SIG-M5 treated with dmso at 0.1 percent for 504 hours (cell line): ENCODE results near the gene NME7.
"Not testable (repeated sequence)": the region's sequence is repeated elsewhere in the genome, so short reads cannot be mapped to it uniquely, and the experiment has no call there.

Source experiments
- DNase-seq: peaks from one replicate; lab custom pipeline; 2025; ENCODE audit not compliant: unreplicated experiment; lab: John Stamatoyannopoulos, UW

NME7 gene, protein sequence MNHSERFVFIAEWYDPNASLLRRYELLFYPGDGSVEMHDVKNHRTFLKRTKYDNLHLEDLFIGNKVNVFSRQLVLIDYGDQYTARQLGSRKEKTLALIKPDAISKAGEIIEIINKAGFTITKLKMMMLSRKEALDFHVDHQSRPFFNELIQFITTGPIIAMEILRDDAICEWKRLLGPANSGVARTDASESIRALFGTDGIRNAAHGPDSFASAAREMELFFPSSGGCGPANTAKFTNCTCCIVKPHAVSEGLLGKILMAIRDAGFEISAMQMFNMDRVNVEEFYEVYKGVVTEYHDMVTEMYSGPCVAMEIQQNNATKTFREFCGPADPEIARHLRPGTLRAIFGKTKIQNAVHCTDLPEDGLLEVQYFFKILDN

DNA sequence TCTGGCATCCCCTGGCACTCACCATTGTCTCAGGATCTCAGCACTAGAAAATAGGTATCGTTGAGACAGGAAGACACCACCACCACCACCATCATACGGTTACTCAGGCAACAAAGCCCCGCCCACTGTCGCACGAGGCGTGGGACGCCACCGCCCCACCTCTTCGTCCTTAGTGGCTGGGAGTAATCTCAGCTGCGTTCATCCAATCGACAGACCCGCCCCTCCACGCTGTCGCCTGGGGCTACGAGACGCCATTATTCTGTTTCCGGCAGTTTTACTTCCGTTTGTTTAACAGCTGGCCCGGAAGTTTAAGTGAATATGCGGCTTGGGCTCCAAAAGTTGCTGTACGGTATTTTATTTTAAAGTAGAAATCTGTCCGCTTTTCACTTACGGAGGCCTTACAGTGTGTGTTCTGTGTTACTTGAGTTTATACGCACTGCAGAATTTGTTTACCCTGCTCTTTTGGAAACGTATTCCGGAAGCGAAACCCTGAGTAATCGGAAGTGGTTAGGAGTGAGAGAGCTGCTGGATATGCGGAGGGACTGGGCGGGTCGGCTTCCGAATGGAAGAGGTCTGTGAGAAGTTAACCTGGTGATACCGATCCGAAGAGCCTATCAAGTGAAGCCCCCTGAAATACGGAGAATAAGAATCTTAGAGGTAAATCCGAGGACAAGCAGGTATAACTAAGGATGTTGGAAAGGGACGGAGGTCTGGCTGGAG is at the start of gene NME7, which contains the start of gene BLZF1:
NME7 (minus strand) TSS at position 112 of the 720 bp plus-strand sequence; CDS start at position 25, 87 bp downstream.
BLZF1 (plus strand) TSS at position 510 of the 720 bp plus-strand sequence. CDS start 1,328 bp downstream, outside the sequence.
- peak; percentile 99 for DNase-seq

DNA sequence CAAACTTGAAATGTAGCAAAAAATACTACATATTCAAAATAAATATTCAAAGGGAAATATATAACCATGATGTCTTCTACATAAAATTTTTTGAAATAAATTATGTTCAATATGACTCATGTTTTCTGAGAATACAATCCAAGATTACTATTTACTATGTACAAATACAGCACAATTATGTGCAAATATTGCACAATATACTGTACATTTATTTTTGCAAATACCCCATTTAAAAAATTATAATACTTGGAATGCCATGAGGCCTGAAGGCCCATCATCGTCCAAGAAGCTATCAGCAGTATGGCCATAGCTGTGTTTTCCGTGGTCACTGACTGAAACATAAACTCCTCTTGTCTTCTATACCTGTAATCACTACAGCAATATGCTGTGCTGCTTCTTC is 47.4 kb upstream of the NME7 start:
- DNase-seq = no peak

DNA sequence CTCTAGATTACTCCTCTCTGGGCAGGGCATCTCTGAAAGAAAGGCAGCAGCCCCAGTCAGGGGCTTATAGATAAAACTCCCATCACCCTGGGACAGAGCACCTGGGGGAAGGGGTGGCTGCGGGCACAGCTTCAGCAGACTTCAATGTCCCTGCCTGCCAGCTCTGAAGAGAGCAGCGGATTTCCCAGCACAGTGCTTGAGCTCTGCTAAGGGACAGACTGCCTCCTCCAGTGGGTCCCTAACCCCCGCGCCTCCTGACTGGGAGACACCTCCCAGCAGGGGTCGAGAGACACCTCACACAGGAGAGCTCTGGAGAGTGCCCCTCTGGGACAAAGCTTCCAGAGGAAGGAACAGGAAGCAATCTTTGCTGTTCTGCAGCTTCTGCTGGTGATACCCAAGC is 40.7 kb upstream of the NME7 start:
- DNase-seq = not testable (repeated sequence)

DNA sequence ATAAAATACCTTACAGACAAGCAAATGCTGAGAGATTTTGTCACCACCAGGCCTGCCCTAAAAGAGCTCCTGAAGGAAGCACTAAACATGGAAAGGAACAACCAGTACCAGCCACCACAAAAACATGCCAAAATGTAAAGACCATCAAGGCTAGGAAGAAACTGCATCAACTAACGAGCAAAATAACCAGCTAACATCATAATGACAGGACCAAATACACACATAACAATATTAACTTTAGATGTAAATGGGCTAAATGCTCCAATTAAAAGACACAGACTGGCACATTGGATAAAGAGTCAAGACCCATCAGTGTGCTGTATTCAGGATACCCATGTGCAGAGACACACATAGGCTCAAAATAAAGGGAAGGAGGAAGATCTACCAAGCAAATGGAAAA is 35.0 kb upstream of the NME7 start:
- not testable (repeated sequence) for DNase-seq

DNA sequence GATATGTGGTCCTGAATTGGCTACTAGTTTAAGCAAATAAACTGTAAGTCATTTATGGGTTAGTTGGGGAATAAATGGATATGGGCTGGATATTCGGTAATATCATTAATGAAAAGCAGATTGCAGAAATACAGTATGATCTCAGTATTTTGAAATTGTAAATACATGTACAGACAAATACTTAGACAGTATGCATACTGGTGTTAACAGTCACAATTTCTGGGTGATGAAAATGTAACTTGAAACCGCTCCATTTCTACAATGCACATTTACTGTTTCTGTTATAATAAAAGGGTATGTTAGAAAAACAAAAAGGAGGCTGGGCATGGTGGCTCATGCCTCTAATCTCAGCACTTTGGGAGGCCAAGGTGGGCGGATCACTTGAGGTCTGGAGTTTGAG is 28.4 kb upstream of the NME7 start:
- DNase-seq = no peak

DNA sequence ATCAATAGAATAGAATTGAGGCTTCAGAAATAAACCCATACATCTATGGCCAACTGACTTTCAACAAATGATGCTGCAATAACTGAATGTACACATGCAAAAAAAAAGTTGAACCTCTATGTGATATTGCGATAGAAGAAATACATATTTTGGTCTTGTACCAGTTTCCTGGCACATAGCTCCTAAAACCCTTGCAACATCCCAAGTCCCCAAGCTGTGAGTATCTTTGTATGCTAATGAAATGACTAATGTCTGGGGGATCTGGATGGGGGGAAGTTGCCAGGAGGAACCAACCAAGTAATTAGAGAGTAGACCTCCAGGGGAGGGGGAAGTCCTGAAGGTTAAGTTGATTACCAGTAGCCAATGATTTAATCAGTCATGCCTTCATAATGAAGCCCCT is 24.8 kb upstream of the NME7 start:
- peak; percentile 83 for DNase-seq

DNA sequence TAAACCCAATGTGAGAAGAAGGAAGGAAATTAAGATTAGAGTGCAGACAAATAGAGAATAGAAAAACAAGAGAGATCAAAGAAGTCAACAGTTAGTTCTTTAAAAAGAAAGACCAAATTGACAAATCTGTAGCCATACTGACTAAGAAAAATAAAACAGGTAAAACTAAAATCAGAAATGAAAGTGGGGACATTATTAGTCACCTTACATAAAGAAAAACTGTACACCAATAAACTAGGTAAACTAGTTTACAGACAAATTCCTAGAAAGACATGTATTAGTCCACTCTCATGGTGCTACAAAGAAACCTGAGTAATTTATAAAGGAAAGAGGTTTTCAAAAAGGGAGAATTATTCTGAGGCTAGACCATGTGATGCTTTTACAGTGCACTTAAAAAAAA is 22.7 kb upstream of the NME7 start:
- no peak for DNase-seq

DNA sequence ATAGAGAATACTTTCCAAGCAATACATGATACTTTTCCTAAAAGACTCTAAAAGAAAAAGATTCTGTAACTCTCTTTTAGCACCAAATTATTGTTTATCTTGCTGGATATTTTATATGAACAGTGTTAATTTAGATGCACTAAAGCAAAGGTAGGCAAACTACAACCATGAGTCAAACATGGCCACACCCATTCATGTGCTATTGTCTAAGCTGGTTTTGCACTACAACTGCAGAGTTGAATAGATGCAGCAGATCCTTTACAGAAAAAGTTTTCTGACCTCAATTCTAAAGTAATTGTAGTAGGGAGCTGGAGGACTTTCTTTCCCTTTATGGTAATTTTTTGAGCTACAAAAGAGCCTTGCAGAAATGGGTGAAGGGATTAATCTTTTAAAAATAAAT is 19.8 kb upstream of the NME7 start:
- no peak for DNase-seq

DNA sequence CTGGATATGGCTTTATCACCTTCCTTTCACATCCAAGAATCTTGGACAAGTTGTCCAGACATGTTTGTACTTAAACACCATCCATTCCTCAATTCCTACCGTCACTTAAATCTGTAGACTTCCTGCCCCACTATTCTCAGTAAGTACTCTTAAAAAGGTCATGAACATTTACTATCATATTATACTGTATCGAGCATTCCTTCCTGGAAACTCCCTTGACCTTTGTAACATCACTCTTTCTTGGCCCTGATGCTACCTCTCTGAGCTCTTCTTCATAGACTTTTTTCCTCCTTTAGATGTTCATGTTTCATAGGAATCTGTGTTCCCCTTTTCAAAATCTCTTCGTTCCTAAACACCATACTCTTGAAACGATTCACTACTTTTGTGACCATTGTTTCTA is 15.9 kb upstream of the NME7 start:
- no peak for DNase-seq

DNA sequence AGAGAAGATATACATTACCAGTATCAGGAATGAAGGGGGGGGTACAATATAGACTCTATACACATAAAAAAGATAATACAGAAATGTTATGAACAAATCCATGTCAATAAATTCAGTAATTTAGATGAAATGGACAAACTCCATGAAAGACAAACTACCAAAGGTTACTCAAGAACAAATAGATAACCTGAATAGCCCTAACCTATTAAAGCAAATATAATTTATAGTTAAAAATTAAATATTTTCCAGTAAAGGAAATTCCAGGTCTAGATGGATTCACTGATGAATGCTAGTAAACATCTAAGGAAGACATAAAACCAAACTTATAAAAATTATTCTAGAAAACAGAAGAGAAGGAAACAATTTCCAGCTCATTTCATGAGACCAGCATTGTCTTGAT is 13.6 kb upstream of the NME7 start:
- no peak for DNase-seq

DNA sequence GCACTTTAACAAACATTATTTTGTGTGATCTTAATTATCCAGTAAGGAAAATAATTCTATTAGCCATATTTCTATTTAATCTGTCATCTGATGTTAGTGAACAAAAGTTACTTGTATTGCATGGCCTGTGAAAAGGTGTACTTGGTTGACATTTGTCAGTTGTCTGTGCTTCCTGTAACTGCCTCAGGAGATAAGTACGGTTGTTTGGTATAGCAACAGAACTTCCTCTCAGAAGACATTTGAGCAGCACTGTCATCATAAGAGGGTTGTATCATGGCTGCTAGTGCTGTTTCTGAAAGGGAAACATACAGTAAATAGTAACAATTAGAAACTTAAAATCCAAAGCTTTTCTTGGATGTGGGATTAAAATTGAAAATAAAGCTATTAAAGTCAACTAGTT is 3.8 kb upstream of the NME7 start:
- peak; percentile 35 for DNase-seq

DNA sequence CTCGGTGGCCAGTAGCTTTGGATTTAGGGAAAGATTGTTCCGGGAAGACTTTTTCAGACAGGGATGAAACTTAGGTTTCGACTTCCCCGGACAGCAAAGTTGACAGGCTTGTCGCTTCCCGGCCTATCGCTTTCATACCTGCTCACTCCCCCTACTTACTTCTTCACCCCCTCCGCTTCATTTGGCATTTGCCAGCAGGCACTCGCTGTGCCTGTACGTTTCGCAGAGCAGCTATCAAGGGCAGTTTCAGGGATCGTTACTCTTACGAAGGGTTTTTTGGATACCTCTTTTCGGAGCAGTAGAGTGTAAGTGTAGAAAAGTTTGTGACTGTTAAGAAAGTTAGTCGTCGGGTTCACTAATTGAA is 791 bp upstream of the NME7 start:
- DNase-seq = peak; percentile 50

DNA sequence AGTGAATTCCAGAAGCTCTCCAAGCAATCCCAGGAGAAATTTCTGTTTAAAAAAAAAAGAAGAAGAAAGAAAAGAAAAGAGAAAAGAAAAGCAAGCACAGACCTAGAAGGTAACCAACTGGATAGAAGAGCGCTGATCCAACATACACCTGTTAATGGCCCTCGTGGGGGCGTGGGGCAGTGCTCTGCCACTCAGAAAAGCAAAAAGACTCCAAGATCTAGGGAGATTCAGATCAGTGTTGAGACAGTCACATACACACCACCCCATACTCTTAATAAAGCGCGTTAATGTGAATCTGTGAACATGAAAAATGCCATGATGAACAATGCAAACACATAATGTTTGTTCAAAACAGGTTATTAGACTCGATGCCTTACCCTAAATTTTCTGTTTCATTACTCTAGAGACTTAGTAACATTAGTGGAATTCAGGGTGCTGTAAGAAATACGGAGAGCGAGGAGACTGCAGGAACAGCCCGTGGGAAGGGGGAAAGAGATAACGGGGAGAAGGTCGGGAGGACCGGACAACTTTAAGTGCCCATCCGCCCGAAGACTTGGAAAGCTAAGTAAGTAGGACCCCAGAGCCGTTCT is 406 bp downstream of the NME7 start:
- DNase-seq = no peak

DNA sequence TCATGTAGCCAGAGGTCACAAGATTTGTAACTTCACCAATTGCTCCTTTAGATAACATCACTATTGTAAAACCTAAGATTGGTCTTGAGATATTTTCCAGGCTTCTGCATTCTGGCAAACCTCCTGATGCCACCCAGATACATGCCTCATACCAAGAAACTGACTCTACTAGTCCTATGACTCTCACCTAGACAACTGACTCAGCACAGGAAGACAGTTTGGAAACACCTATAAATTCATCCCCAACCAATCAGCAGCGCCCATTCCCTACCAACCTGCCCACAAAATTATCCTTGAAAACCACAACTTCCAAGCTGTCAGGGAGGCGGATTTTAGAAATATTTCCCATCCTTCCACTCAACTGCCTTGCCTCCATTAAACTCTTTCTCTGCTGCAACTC is 2.6 kb downstream of the NME7 start:
- no peak for DNase-seq

DNA sequence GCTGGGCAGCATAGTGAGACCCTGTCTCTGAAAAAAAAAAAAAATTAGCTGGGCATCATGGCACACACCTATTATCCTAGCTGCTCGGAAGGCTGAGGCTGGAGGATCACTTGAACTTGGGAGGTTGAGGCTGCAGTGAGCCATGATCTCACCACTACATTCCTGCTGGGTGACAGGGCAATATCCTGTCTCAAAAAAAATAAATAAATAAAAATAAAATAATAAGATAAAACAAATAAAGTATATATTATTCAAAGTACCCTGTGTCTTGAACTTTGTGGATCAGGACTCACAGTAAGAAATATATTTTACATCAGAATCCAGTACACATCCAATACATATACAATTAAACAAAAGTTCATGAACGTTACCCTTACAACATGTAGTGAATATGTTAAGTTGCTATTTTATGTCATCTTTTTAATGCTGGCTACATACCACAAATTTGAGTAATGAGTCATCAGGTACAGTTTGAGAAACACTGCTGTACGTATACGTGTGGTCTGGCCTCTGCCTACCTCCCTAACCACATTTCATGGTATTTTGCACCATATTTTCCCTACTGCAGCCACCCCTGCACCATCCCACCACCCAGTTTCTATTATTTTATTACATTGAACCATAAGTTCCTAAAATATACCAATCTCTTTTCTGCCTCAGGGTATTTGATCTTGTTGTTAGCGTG is 4.4 kb downstream of the NME7 start:
- no peak for DNase-seq

DNA sequence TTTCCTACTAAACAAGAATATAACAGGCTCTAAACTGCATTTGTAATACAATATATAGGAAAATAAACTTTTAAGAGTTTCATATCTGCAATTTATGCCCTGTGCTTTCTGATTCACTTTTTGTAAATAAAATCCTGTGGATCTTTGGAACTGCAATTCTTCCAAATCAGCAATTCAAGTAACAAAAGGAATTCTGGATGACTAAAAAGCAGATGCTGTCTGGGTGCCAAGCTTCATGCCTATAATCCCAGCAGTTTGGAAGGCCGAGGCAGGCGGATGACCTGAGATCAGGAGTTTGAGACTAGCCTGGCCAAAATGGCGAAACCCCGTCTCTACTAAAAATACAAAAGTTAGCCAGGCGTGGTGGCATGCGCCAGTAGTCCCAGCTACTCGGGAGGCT is 6.3 kb downstream of the NME7 start:
- DNase-seq = no peak

DNA sequence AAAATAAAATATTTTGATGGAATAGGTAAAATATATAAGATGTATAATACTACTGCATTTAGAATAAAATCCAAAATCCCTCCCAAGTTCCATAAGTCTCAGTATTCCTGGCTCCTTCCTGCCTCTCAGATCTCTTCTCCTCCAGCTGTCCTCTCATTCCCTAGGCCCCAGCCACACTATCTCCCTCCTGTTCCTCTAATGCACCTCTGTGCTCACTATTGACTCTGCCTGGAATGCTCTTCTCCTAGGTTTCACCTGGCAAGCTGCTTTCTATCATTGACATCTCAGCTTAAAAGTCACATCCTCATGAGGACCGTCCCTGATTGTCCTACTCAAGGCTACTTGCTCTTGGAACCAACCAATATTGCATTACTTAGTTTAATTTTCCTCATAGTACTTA is 7.2 kb downstream of the NME7 start:
- DNase-seq = no peak

DNA sequence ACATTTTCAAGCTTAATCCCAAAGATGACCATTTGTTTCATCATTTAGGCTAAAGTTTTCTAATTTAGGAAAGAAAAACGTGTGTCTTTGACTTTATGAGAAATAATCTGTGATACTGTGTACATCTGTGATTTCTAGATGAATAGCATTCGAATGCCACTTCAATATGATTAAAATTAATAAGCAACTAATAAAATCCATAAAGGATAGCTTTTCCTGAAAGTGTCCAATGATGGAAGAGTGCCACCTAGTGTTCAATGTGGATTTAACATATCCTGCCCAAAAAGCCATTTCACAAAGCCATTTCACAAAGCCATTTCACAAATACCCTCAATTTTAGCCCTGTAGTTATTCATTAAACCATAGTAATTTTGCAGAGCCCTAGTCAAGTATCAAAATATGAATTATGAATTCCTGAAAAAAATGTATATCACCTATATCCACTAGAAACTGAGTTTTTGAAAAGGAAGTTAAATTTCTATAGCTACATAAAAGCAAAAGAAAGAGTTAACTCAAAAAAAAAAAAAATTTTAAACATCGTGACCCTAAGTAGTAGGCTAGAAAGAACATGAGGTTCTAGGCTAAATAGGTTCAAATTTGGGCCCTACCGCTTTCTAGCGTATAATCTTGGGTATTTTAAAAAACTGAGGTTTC is 19.1 kb downstream of the NME7 start:
- peak; percentile 70 for DNase-seq

DNA sequence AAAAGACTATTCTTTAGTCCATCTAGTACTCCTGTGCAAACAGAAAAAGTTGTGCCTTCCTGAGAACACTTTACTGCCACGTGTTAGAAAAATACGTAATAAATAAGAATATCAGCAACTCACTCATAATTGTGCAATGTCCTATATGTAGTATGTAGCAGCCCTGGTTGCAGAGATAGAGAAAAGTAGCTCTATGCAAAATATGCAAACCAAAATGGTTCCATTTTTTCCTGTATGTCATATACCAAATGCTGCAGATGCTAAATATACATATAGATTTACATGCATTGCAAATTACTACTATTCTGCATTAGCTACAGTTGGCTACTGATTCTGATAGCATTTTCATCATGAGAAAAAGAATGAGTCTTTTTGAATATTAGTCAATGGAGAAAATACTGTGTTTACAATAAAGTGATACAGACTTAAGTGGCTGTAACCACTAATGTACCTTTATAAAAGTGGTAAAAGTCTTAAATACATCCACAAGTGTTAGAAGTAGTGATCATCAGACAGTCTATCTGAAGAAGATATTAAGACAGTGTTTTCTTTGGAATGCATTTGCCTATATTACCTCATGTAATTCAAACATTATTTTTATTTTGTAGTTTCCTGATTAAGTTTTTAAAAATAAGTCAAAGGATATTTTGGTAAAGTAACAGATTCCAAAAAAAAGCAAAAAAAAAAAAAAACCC is 19.8 kb downstream of the NME7 start:
- no peak for DNase-seq

DNA sequence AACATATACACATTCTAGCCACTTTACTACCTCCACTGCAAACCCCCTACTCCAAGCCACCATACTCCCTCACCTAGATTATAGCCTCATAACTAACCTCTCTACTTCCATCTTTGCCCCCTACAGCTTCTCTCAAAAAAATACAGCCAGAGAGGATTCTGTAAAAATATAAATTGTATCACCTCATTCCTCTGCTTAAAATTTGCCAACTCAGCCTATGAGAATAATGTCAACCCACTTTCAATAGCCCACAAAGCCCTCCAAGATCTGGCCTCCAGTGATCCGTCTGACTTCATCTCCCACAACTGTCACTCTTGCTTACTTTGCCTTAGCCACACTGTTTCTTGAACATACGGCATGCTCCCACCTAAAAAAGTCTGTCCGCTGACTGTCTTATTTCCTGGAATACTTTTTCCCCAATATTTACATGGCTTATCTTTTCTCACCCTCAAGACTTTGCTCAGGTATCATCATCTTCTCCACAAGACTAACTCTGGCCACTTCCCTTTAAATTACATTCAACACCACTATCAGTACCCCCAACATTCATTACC is 21.5 kb downstream of the NME7 start:
- DNase-seq = no peak
